CD4-positive, alpha-beta memory T cell (primary cell): ENCODE measurements around the gene POLR2A. TPM values are rescaled to one million over a fixed set of nuclear protein-coding genes. Genes with fewer than 3 reads are reported as not detected.
A peak's percentile ranks its signal among the peaks of the same experiment; 100 is the strongest.

ENCODE experiments used
- CTCF ChIA-PET: fragments of 350-600 bp; sonication (Branson Sonifier 250); formaldehyde crosslinking; loops from one replicate; lab custom pipeline; 2021; ENCODE audit warnings: inconsistent platforms; ENCODE audit not compliant: partially characterized antibody; lab: Charles Lee
- POLR2A ChIA-PET: fragments of 350-600 bp; sonication (Branson Sonifier 250); formaldehyde crosslinking; loops from one replicate; lab custom pipeline; 2021; ENCODE audit not compliant: partially characterized antibody; lab: Charles Lee
- DNase-seq, 5 donors: peaks; one replicate each; pipeline versions ENCODE4 v3.0.0 to v3.0.0-alpha.2; 2020 to 2022; ENCODE audit warnings: mixed read lengths in 1 of 5
- H3K27ac ChIP-seq: one replicate; pipeline ENCODE4 v1.7.0; 2013; ENCODE audit warnings: low read depth, low read length
- H3K27me3 ChIP-seq: 2 replicates; pipeline ENCODE4 v1.7.0; 2013; ENCODE audit warnings: mild to moderate bottlenecking, low read length, moderate library complexity; ENCODE audit not compliant: insufficient read depth
- H3K36me3 ChIP-seq: 2 replicates; pipeline ENCODE4 v1.7.0; 2013; ENCODE audit warnings: mild to moderate bottlenecking, low read length, moderate library complexity; ENCODE audit not compliant: insufficient read depth
- H3K4me1 ChIP-seq: 2 replicates; pipeline ENCODE4 v1.7.0; 2013; ENCODE audit warnings: mild to moderate bottlenecking, low read length, moderate library complexity; ENCODE audit not compliant: insufficient read depth
- H3K4me3 ChIP-seq, 2 donors: one replicate each; pipeline ENCODE4 v1.7.0; 2013; ENCODE audit warnings: low read length in 2 of 2, mild to moderate bottlenecking in 1 of 2
- H3K9me3 ChIP-seq, 2 donors: one replicate each; pipeline ENCODE4 v1.7.0; 2013; ENCODE audit warnings: low read length in 2 of 2, control low read depth in 1 of 2; ENCODE audit not compliant: control insufficient read depth in 1 of 2
- H3K27ac Mint-ChIP-seq, 7 donors: one replicate each; pipeline ENCODE4 v1.8.0; 2020 to 2021; ENCODE audit warnings: mixed read lengths in 7 of 7, mild to moderate bottlenecking in 6 of 7, inconsistent platforms in 3 of 7, moderate library complexity in 3 of 7
- H3K27me3 Mint-ChIP-seq, 2 donors: one replicate each; pipeline ENCODE4 v1.8.0; 2020 to 2021; ENCODE audit warnings: mixed read lengths in 2 of 2
- H3K36me3 Mint-ChIP-seq, 2 donors: one replicate each; pipeline ENCODE4 v1.8.0; 2020 to 2021; ENCODE audit warnings: mixed read lengths in 2 of 2, inconsistent platforms in 1 of 2, mild to moderate bottlenecking in 1 of 2
- H3K4me1 Mint-ChIP-seq, 4 donors: one replicate each; pipeline ENCODE4 v1.8.0; 2020 to 2021; ENCODE audit warnings: mixed read lengths in 4 of 4, mild to moderate bottlenecking in 1 of 4
- H3K4me3 Mint-ChIP-seq, 8 donors: one replicate each; pipeline ENCODE4 v1.8.0; 2020 to 2021; ENCODE audit warnings: mixed read lengths in 8 of 8, mild to moderate bottlenecking in 7 of 8, moderate library complexity in 6 of 8, inconsistent platforms in 3 of 8
- H3K9me3 Mint-ChIP-seq, 8 donors: one replicate each; pipeline ENCODE4 v1.8.0; 2020 to 2021; ENCODE audit warnings: mixed read lengths in 8 of 8, mild to moderate bottlenecking in 5 of 8, inconsistent platforms in 3 of 8, moderate library complexity in 1 of 8
- intact Hi-C: fragments of 100-400 bp; cut with micrococcal nuclease; formaldehyde crosslinking; loops from one replicate; pipeline ENCODE4 v1.15.1; 2023
- polyA plus RNA-seq, 2 donors: library from polyadenylated mRNA; unstranded; fragments of 300-500 nt; fragmentation: Illumina TruSeq; gene quantifications; one replicate each; pipeline ENCODE4 v1.2.3, GENCODE V29; 2021
- total RNA-seq, 2 experiments: library from RNA; stranded (reverse); gene quantifications; one replicate each; pipeline ENCODE4 v1.2.3, GENCODE V29; 2021

Gene POLR2A
- total and polyA plus RNA-seq, 4 experiments from 2014 or later, result 8.6 to 191 (median 127) TPM

GRCh38 chr17:7493941-7494340 is 9.8 kb downstream of the POLR2A start:
- ChIA-PET POLR2A (interaction anchor here (0.6 to 1.8 kb wide), 4 partner anchors 11 to 350 kb away, joined by 3 to 4 read pairs (median 3); no protein-coding TSS in a partner anchor), CTCF (interaction anchor here (1.4 to 2.1 kb wide), 2 partner anchors 20 to 57 kb away, joined by 7 read pairs; no protein-coding TSS in a partner anchor)
- no peak overlapping the region for H3K4me3 Mint-ChIP-seq
- H3K27ac ChIP-seq, result no peak overlapping the region
- H3K9me3 Mint-ChIP-seq, result peaks cover 0 to 4% (median 0%) of the 10 kb centered on the region in 8 donors
- H3K36me3 Mint-ChIP-seq, result peaks cover 43 to 69% of the 10 kb centered on the region in 2 donors
- no peaks in the 10 kb centered on the region for H3K27me3 Mint-ChIP-seq
- peaks cover 38 to 58% (median 48%) of the 10 kb centered on the region in 4 donors for H3K4me1 Mint-ChIP-seq
- peaks cover 50% of the 10 kb centered on the region for H3K36me3 ChIP-seq
- intact Hi-C loops, result no loop called here
- no peak for DNase-seq
- H3K9me3 ChIP-seq, result no peaks in the 10 kb centered on the region
- H3K4me3 ChIP-seq, result no peak overlapping the region
- no peaks in the 10 kb centered on the region for H3K27me3 ChIP-seq
- peak overlapping the region in 5 of 7 donors; percentile 48 to 81 (median 60) for H3K27ac Mint-ChIP-seq
- peaks cover 41% of the 10 kb centered on the region for H3K4me1 ChIP-seq

- POLR2A ChIA-PET, result interaction anchor here (1.5 to 4.9 kb wide), 2 partner anchors 11 to 51 kb away, joined by 3 to 22 read pairs; partner anchors contain the start of genes CHRNB1 and POLR2A
- no peak overlapping the region for H3K4me3 ChIP-seq
- no peaks in the 10 kb centered on the region for H3K27me3 ChIP-seq
- DNase-seq, result no peak
- no peaks in the 10 kb centered on the region for H3K9me3 ChIP-seq
- no peak overlapping the region for H3K4me3 Mint-ChIP-seq
- H3K36me3 ChIP-seq, result peaks cover 62% of the 10 kb centered on the region
- no peaks in the 10 kb centered on the region for H3K27me3 Mint-ChIP-seq
- H3K4me1 Mint-ChIP-seq, result peaks cover 23 to 37% (median 30%) of the 10 kb centered on the region in 4 donors
- CTCF ChIA-PET, result interaction anchor here (0.5 to 1.2 kb wide), 2 partner anchors 36 to 140 kb away, joined by 3 read pairs; no protein-coding TSS in a partner anchor
- H3K36me3 Mint-ChIP-seq, result peaks cover 56 to 73% of the 10 kb centered on the region in 2 donors
- peak overlapping the region in 3 of 7 donors; percentile 36 to 85 (median 70) for H3K27ac Mint-ChIP-seq
- intact Hi-C loops, result no loop called here
- peaks cover 0 to 4% (median 0%) of the 10 kb centered on the region in 8 donors for H3K9me3 Mint-ChIP-seq
- H3K4me1 ChIP-seq, result peaks cover 23% of the 10 kb centered on the region
- no peak overlapping the region for H3K27ac ChIP-seq
Observed at GRCh38 chr17:7495906-7496434, 11.8 kb downstream of the POLR2A start.

GRCh38 chr17:7496470-7497183 is 12.5 kb downstream of the POLR2A start:
- H3K4me3 ChIP-seq, result no peak overlapping the region

GRCh38 chr17:7497228-7497627 is 13.1 kb downstream of the POLR2A start:
- H3K27ac Mint-ChIP-seq, result peak overlapping the region in 2 of 7 donors; percentile 30 to 70
- H3K9me3 Mint-ChIP-seq, result peaks cover 0 to 5% (median 0%) of the 10 kb centered on the region in 8 donors
- intact Hi-C loops, result no loop called here
- ChIA-PET CTCF (interaction anchor here (1.3 to 2.3 kb wide), 3 partner anchors 9 to 25 kb away, joined by 3 to 8 read pairs (median 4); no protein-coding TSS in a partner anchor), POLR2A (interaction anchor here (1.2 to 4.9 kb wide), 3 partner anchors 9 to 18 kb away, joined by 3 to 22 read pairs (median 8); partner anchors contain the start of genes POLR2A and ZBTB4)
- Histone ChIP-seq H3K9me3 (no peaks in the 10 kb centered on the region), H3K27me3 (no peaks in the 10 kb centered on the region), H3K36me3 (peaks cover 74% of the 10 kb centered on the region), H3K4me3 (no peak overlapping the region), H3K27ac (no peak overlapping the region), H3K4me1 (peaks cover 11% of the 10 kb centered on the region)
- peaks cover 18 to 26% (median 21%) of the 10 kb centered on the region in 4 donors for H3K4me1 Mint-ChIP-seq
- DNase-seq, result no peak
- H3K36me3 Mint-ChIP-seq, result peaks cover 62 to 79% of the 10 kb centered on the region in 2 donors
- no peak overlapping the region for H3K4me3 Mint-ChIP-seq
- H3K27me3 Mint-ChIP-seq, result no peaks in the 10 kb centered on the region

More at GRCh38 chr17:7496470-7497183, 12.5 kb downstream of the POLR2A start:
- peak overlapping the region in 4 of 7 donors; percentile 36 to 70 (median 49) for H3K27ac Mint-ChIP-seq
- peaks cover 17% of the 10 kb centered on the region for H3K4me1 ChIP-seq
- H3K27me3 Mint-ChIP-seq, result no peaks in the 10 kb centered on the region
- no peaks in the 10 kb centered on the region for H3K27me3 ChIP-seq
- CTCF ChIA-PET, result interaction anchor here (1.3 to 2.3 kb wide), 3 partner anchors 8 to 25 kb away, joined by 3 to 8 read pairs (median 4); no protein-coding TSS in a partner anchor
- H3K36me3 Mint-ChIP-seq, result peaks cover 61 to 76% of the 10 kb centered on the region in 2 donors
- H3K4me3 Mint-ChIP-seq, result no peak overlapping the region
- H3K27ac ChIP-seq, result no peak overlapping the region
- intact Hi-C loops, result no loop called here
- peaks cover 68% of the 10 kb centered on the region for H3K36me3 ChIP-seq
- no peaks in the 10 kb centered on the region for H3K9me3 ChIP-seq
- H3K9me3 Mint-ChIP-seq, result peaks cover 0 to 5% (median 0%) of the 10 kb centered on the region in 8 donors
- DNase-seq, result no peak
- H3K4me1 Mint-ChIP-seq, result peaks cover 22 to 32% (median 26%) of the 10 kb centered on the region in 4 donors
- POLR2A ChIA-PET, result interaction anchor here (1.2 to 4.9 kb wide), 3 partner anchors 9 to 17 kb away, joined by 3 to 22 read pairs (median 8); partner anchors contain the start of genes POLR2A and ZBTB4

- intact Hi-C loops, result no loop called here
- peak overlapping the region in 1 of 7 donors; percentile 70 for H3K27ac Mint-ChIP-seq
- H3K9me3 Mint-ChIP-seq, result peaks cover 0 to 5% (median 0%) of the 10 kb centered on the region in 8 donors
- peaks cover 15 to 24% (median 20%) of the 10 kb centered on the region in 4 donors for H3K4me1 Mint-ChIP-seq
- Histone ChIP-seq H3K9me3 (no peaks in the 10 kb centered on the region), H3K4me1 (peaks cover 7% of the 10 kb centered on the region), H3K36me3 (peaks cover 76% of the 10 kb centered on the region), H3K4me3 (no peak overlapping the region), H3K27ac (no peak overlapping the region), H3K27me3 (no peaks in the 10 kb centered on the region)
- H3K36me3 Mint-ChIP-seq, result peaks cover 65 to 81% of the 10 kb centered on the region in 2 donors
- ChIA-PET POLR2A (interaction anchor here (1.2 to 4.9 kb wide), 3 partner anchors 10 to 18 kb away, joined by 3 to 22 read pairs (median 8); partner anchors contain the start of genes POLR2A and ZBTB4), CTCF (interaction anchor here (1.0 to 2.3 kb wide), 4 partner anchors 9 to 25 kb away, joined by 3 to 8 read pairs (median 4); no protein-coding TSS in a partner anchor)
- DNase-seq, result no peak
- no peaks in the 10 kb centered on the region for H3K27me3 Mint-ChIP-seq
- no peak overlapping the region for H3K4me3 Mint-ChIP-seq
Observed at GRCh38 chr17:7497636-7498035, 13.5 kb downstream of the POLR2A start.

GRCh38 chr17:7499161-7499560 is 15.0 kb downstream of the POLR2A start:
- no peak overlapping the region for H3K27ac ChIP-seq
- peak overlapping the region in 1 of 8 donors; percentile 9 for H3K4me3 Mint-ChIP-seq

More at GRCh38 chr17:7499161-7499560, 15.0 kb downstream of the POLR2A start:
- intact Hi-C loops, result no loop called here
- ChIA-PET POLR2A (interaction anchor here (1.2 to 4.9 kb wide), 2 partner anchors 14 to 23 kb away, joined by 4 to 22 read pairs; partner anchors contain the start of gene POLR2A), CTCF (interaction anchor here (0.7 to 2.3 kb wide), 2 partner anchors 16 to 53 kb away, joined by 4 to 8 read pairs; no protein-coding TSS in a partner anchor)
- Mint-ChIP-seq H3K9me3 (peaks cover 0 to 1% (median 0%) of the 10 kb centered on the region in 8 donors), H3K36me3 (peaks cover 71 to 83% of the 10 kb centered on the region in 2 donors), H3K27ac (peak overlapping the region in 2 of 7 donors; percentile 4 to 20), H3K27me3 (no peaks in the 10 kb centered on the region), H3K4me1 (peaks cover 3 to 9% (median 5%) of the 10 kb centered on the region in 4 donors)
- DNase-seq, result no peak
- Histone ChIP-seq H3K4me3 (no peak overlapping the region), H3K36me3 (peaks cover 81% of the 10 kb centered on the region), H3K9me3 (no peaks in the 10 kb centered on the region), H3K4me1 (no peaks in the 10 kb centered on the region), H3K27me3 (no peaks in the 10 kb centered on the region)
